Amniotic stem cell (primary cell): ENCODE measurements around the gene SMC1B.
"Not testable (repeated sequence)": the region's sequence is repeated elsewhere in the genome, so short reads cannot be mapped to it uniquely, and the experiment has no call there.

Source experiments
- DNase-seq: peaks from one replicate; lab custom pipeline; 2025; lab: John Stamatoyannopoulos, UW

SMC1B gene

DNA sequence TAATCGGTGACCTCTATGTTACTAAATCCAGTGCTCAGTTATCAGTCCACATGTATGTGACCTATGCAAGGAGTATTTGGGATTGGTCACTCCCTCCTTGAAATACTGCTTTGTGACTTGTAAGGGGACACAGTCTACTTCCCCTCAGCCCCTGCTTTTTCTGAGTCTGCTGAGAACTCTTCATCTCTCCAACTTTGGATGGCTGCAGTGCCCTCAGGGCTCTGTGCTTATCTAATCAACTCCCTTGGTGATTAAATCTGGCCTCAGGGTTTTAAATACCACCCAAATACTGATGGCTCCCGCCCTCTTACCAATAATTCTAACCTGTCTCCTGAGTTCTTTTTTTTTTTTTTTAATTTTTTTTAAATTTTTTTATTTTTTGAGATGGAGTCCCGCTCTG is 63.5 kb downstream of the SMC1B start:
- DNase-seq, result no peak

DNA sequence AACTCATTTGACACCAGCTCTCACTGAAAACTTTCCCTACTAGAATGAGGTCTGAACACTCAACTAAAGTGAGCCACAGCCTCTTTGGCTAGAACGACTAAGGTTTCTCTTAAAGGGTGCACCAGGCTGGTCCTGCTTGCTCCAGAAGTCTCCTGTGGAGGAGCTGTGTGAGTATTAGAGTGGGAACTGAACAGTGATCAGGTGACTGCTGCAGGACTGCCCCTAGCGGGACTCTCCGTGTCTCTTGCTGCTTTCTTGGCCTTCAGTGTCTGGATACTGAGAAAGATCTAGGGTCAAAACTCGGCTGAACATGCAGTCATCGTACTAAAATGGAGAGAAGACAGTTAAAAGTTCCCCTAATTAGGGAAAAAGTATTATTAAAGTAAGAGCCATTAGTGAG is 69.1 kb downstream of the SMC1B start:
- no peak for DNase-seq

DNA sequence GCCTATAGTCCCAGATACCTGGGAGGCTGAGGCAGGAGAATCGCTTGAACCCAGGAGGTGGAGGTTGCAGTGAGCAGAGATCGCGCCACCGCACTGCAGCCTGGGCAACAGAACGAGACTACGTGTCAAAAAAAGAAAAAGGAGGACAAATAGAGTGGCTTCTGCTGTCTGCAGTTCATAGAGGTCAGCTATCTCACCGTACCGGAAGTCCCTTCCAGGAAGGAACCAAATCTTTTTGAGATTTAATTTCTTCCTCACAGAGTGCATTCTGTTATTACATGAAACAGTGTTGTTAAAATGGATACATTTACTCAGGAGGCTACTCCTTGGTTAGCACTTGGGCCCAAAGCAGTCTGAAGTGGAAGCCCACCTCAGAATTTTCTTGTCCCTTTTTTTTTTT is 70.3 kb downstream of the SMC1B start:
- no peak for DNase-seq

DNA sequence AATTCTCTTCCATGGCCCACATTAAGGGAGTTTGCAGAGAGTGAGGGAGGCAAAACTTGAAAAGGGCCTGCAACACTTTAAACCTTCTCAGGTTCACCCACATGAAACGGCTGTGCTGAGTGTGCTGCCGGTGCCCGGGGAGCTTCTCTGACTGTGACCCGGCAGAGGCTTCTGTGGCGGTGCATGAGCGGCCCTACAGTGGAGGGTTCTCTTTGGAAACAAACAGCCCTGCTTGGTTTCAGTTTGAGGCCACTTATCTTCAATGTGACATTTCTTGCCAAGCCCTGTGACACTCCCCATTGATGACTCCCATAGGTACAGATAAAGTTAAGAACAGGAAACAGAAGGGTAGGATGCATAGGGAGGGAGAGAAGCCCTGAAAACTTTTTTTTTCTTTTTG is 71.9 kb downstream of the SMC1B start:
- no peak for DNase-seq

- DNase-seq, result no peak
Measured at GRCh38 chr22:45340323-45340722, 73.1 kb downstream of the SMC1B start.

DNA sequence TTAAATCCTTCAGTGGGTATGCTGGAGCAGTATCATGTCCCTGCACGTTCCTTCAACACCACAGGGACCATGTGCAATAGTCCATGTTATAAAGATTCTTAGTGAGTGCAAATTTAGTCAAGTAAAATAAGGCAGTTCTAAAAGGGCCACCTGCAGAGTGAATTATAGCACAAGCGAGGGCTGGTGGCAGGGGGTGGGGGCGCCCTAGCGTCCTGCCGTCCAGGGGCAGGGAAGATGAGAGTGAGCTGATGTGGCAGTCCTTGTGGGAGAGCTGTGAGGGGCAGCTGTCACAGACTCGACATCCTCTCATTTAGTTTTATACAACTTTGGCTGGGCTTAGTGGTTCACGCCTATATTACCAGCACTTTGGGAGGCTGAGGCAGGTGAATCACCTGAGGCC is 74.6 kb downstream of the SMC1B start:
- DNase-seq, result no peak

DNA sequence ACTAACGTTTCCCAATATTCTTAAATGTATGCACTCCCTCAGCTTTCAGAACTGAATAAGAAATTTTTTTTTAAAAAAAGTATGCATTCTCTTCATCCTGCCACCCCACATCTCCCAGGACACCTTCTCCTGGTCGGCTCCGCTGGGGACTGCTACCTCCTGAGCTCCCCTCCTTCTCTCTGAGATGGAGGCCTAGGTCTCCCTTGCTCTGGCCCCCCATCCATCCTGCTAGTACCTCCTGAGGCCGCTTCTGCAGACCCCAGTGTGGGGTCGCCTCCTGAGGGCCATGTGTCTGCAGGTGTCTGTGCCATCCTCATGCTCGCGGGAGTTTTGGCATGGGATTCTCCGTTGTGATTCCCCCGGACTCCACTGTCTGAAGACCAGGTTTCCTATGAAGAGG is 75.9 kb downstream of the SMC1B start:
- DNase-seq, result no peak

DNA sequence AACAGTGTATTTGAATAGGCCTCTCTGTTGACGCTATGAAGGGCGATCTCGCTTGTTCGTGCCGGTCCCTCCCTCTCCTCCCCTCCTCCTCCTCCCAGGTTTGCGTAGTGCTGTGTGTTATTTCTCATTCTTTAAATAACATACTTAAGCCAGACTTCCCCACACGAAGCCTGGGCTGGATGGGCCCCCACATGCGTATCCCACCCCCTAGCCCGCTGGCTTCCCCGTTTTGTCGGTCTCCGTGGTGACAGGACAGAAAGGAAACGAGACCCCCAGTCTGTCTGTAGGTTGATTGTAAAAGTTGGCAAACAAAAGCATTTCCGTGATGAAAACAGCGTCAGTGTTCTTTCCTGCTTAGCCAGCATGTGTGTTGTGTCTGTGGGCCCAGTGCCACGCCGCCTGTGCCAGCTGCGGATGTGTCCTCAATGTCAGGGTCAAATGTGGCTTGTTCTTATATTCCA is 76.4 kb downstream of the SMC1B start:
- DNase-seq, result no peak

GRCh38 chr22:45335854-45336522 is 77.4 kb downstream of the SMC1B start:
- no peak for DNase-seq

DNA sequence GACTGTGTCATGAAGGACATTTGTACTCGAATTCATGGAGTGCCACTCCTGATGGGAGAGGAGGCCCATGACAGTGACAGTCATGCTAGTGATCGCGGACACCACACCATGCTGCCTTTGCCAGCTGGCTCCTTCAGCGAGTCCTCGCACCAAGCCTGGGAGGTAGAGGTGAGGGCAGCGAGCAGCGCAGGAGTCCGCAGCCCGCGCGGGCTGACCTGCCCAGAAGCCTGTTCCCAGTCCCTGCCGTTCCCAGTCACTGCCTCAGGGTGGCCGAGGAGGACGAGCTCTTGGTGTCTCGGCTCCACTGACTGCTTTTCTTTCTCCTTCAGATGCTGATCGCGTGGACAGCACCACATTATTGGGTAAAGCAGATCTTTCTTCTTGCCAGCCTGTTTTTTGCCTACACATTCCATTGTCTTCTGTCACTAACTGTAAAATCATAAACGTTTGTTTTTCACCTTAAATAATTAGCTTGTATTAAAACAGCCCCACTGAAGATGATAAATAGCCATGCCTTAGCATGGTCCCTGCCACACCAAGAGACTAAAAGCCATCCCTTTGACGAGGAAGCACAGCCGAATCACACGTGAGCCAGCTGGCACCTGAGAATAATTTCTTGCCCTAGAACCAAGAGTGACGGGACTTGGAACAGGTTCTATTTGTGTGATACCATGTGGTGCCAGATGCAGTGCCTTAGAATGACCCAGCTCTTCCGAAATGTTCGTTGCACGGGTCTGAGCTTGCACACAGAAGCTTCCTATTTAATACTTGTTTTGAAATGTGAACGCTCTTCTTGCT is 78.2 kb downstream of the SMC1B start:
- no peak for DNase-seq

- DNase-seq, result no peak
Measured at GRCh38 chr22:45334528-45334927, 78.9 kb downstream of the SMC1B start.

- DNase-seq, result no peak
Measured at GRCh38 chr22:45334068-45334467, 79.3 kb downstream of the SMC1B start.

- DNase-seq, result no peak
Measured at GRCh38 chr22:45332001-45332400, 81.4 kb downstream of the SMC1B start.

DNA sequence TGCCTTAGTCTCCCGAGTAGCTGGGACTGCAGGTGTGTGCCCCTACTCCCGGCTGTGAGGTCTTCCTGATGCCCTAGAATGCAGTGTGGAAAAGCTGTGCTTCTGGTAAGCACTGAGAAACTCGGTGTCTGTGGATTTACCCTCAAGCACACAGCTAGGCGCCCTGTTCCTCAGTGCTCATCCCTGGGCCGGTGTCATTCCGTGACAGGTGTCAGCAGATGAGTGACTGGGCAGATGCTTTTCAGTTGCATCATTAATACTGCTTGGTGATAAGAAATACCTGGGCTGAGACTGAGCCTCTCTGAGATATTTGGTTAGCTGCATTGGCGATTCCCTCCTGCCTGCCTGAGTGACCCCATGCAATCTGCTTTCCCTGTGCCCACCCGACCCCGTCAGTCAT is 81.9 kb downstream of the SMC1B start:
- DNase-seq, result no peak

- DNase-seq, result no peak
Measured at GRCh38 chr22:45330548-45330947, 82.9 kb downstream of the SMC1B start.

DNA sequence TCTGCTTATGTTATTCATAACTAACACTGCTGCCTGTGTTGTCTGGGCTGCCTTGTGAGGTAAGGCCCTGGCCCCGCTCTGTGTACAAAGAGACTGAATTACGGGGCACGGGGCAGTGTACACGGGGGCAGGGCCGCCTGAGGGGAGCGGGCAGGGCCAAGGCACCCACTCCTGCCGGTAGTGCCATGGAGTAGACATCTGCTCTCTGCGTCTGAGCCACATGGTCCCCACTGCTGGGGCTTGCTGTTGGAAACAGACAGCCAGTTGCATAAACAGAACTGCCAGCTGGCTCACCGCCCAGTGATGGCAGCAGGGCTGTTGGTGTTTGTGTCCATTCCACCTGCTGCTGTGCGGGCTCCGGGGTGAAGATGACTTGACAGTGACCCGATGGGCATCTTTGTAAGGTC is 83.9 kb downstream of the SMC1B start:
- no peak for DNase-seq

GRCh38 chr22:45328822-45329529 is 84.4 kb downstream of the SMC1B start:
- DNase-seq, result no peak

DNA sequence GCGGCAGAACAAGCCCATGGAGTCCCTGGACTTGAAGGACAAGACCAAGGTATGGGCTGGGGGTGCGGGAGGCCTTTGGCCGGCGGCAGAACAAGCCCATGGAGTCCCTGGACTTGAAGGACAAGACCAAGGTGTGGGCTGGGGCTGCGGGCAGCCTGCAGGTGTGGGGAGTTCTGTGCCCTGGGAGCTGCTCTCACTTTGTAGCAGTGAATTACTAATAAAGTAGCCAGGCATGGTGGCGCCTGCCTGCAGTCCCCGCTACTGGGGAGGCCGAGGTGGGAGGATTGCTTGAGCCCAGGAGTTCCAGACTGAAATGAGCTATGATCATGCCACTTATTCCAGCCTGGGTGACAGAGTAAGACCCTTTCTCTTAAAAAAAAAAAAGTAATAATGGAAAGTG is 85.1 kb downstream of the SMC1B start:
- DNase-seq, result not testable (repeated sequence)

DNA sequence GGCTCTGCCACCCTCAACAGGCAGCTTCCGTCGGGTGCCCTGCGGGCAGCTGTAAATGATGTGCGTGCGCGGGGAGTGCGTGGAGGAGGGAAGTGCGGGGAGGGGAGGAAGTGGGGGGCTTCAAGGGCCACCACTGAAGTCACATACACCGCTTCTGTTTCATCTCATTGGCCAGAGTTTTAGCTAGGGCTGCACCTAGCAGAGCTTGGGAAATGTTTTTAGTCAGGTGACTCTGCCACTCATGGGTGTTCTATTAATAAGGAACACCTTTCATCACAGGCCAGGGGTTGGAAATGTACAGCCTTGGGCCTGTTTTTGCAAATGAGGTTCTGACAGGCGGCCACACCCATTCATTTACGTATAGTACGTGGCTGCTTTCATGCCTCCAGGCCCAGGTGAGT is 89.1 kb downstream of the SMC1B start:
- DNase-seq, result no peak

DNA sequence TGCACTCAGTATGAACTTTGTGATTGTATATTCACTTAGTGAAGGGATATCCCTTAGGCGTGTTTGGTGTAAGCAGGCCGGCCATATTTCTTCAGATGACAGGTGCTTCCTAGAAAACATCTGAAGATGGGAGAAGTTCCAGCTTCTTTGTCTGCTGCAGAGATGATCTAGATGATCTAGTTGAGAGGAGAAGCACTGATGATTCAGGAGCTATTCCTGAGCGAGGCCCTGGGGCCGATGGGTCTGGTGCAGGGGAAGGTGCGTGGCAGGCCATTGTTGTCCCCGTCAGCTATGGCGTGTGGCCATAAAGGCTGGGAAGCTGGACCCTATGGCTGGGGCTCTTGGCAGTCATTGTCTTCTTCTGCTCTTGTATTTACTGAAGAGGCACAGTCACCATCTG is 89.7 kb downstream of the SMC1B start:
- DNase-seq, result no peak

- DNase-seq, result no peak
Measured at GRCh38 chr22:45322873-45323525, 90.4 kb downstream of the SMC1B start.

DNA sequence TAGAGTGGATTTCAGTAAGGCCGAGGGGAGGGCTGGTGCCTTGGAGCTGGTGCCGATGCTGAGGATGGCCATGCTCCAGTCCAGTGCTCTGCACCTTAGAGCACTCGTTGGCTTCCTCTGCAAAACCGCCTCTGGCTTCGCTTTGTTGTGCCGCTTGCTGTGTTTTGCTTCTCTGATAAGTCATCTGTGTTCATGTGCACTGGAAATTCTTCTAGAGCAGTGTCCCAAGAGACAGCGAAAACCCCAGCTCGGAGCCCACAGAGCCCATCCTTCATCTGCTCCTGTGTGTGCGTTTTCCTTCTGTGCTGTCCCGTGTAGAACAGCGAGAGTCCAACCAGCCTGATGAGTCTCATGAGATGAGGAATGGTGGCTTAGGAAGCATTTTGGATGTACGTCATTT is 91.6 kb downstream of the SMC1B start:
- DNase-seq, result no peak
